ENCODE data around the gene KCNK16. TPM values are rescaled to one million over a fixed set of nuclear protein-coding genes. Genes with fewer than 3 reads are reported as not detected.

KCNK16 gene
- total and polyA plus RNA-seq, 2 of the 4 experiments (the other 2 are of a cell fraction), result not detected

DNA sequence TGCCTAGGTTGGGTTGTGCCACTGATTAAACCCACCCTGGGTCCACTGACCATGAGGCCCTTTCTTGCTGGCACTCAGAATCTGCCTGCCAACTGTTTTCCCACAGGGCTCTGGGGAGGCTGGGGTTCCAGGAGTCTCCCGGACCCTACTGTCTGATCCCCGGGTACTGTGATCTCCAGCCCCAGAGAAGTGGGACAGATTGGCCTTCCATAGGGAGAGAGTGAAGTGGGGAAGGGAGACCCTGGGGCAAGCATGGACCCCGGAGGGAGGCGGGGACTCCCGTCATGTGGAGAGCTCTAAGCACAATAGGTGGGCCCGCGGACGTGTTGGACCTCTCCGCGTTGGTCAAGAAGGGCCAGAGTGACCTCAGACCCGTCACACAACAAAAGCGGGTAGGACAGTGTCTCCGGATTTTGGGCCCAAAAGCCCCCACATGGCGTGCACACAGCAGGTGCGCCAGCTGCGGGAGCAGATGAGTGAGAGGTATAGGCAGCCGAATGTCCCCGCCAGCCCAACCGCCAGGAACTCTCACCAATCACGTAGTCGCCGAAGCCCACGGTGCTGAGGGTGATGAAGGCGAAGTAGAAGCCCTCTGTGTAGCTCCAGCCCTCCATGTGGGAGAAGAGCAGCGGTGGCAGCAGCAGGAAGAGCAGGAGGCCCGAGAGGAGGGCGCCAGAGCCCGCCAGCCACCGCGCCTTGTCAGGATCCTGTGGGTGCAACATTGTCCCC lies 18.9 kb downstream of the KCNK16 start:
- in situ Hi-C loops (cut with MboI; ENCODE audit: low sequenced_read_pairs) (loop anchor here (10.0 kb wide), 1 partner anchor 329 kb away; no protein-coding TSS in a partner anchor), dilution Hi-C loops (cut with HindIII; ENCODE audit: low sequenced_read_pairs, unreplicated experiment) (no loop called here), intact Hi-C loops (cut with micrococcal nuclease) (loop anchor here (1.0 to 2.0 kb wide), 5 partner anchors 137 to 431 kb away; no protein-coding TSS in a partner anchor)
- Histone ChIP-seq H3K9me1 (ENCODE audit: insufficient read depth, low read length) (no peaks in the 10 kb centered on the region), H3K79me1 (ENCODE audit: low read depth in 1 of 2, low read length in 2 of 2) (no peaks in the 10 kb centered on the region), H4K20me1 (ENCODE audit: insufficient read depth, low read length) (no peaks in the 10 kb centered on the region), H3K4me3 (ENCODE audit: insufficient read depth, low read depth, low read length) (no peak overlapping the region), H3K18ac (ENCODE audit: low read depth, low read length) (no peak overlapping the region), H2BK5ac (ENCODE audit: low read depth, low read length, poor library complexity, severe bottlenecking) (no peak overlapping the region), H4K5ac (ENCODE audit: low read depth, low read length) (no peak overlapping the region), H2AK9ac (replicated peaks; ENCODE audit: low read depth, low read length, poor library complexity) (no peak overlapping the region), H2BK120ac (ENCODE audit: low read depth, low read length) (no peak overlapping the region), H2AK5ac (ENCODE audit: low read depth, low read length) (no peak overlapping the region), H3K4ac (ENCODE audit: low read depth, low read length) (no peak overlapping the region), H3K23ac (ENCODE audit: low read depth, low read length) (no peak overlapping the region), H3K9me3 (ENCODE audit: control insufficient read depth, insufficient read depth, low read length) (no peaks in the 10 kb centered on the region), H3K4me1 (ENCODE audit: control insufficient read depth, insufficient read depth, low read length) (no peaks in the 10 kb centered on the region), H3K36me3 (ENCODE audit: control insufficient read depth, insufficient read depth, low read length) (no peaks in the 10 kb centered on the region), H4K91ac (ENCODE audit: insufficient read depth, low read depth, low read length) (no peak overlapping the region), H3K9ac (ENCODE audit: low read depth, low read length) (no peak overlapping the region), H4K8ac (ENCODE audit: low read depth in 2 of 2, low read length in 2 of 2) (no peak overlapping the region), H3K4me2 (ENCODE audit: low read depth, low read length) (no peak overlapping the region), H2BK20ac (ENCODE audit: low read depth, low read length) (no peak overlapping the region), H2AFZ (replicated peaks; ENCODE audit: low read length, poor library complexity) (peak overlapping the region; percentile 87), H3K27ac (ENCODE audit: insufficient read depth, low read length) (no peak overlapping the region), H3K27me3 (ENCODE audit: control insufficient read depth, insufficient read depth, low read length) (no peaks in the 10 kb centered on the region), H3K56ac (ENCODE audit: extremely low read depth, insufficient read depth, low read length) (no peak overlapping the region), H3K14ac (replicated peaks; ENCODE audit: low read depth, low read length) (no peak overlapping the region), H2BK15ac (ENCODE audit: low read depth, low read length) (no peak overlapping the region)
- ATAC-seq (ENCODE audit: low read depth), result no peak
- 70% methylated on average over 14 of the region's 30 CpGs; no CpG with 5 or more reads in 1 of the 2 experiments for WGBS, 2 experiments (ENCODE audit: extremely low coverage in 2 of 2, insufficient read length in 1 of 2)
- DNase-seq, result no peak
- POLR2A ChIA-PET (ENCODE audit: unreplicated experiment), result no interaction called here
- CTCF ChIA-PET, result interaction anchor here (1.0 to 2.0 kb wide), 6 partner anchors 114 to 432 kb away, joined by 3 to 20 read pairs (median 5); no protein-coding TSS in a partner anchor
- no TSS peak for BruUV-seq (replicated peaks)
- TF ChIP-seq, protein P1, sequence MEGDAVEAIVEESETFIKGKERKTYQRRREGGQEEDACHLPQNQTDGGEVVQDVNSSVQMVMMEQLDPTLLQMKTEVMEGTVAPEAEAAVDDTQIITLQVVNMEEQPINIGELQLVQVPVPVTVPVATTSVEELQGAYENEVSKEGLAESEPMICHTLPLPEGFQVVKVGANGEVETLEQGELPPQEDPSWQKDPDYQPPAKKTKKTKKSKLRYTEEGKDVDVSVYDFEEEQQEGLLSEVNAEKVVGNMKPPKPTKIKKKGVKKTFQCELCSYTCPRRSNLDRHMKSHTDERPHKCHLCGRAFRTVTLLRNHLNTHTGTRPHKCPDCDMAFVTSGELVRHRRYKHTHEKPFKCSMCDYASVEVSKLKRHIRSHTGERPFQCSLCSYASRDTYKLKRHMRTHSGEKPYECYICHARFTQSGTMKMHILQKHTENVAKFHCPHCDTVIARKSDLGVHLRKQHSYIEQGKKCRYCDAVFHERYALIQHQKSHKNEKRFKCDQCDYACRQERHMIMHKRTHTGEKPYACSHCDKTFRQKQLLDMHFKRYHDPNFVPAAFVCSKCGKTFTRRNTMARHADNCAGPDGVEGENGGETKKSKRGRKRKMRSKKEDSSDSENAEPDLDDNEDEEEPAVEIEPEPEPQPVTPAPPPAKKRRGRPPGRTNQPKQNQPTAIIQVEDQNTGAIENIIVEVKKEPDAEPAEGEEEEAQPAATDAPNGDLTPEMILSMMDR (conservative IDR thresholded peaks at IDR 0.05; ENCODE audit: low read depth, low read length), result no peak
- no peak for TF ChIP-seq MAFK (IDR thresholded peaks at IDR 0.05; ENCODE audit: low read depth, low read length)
- no peak for TF ChIP-seq RCOR1 (IDR thresholded peaks at IDR 0.05; ENCODE audit: insufficient replicate concordance, low read length)
- no peak for TF ChIP-seq MAZ (IDR thresholded peaks at IDR 0.05; ENCODE audit: borderline replicate concordance, low read depth, low read length)
- no peak for TF ChIP-seq NFE2L2 (IDR thresholded peaks at IDR 0.05; ENCODE audit: low read depth, low read length)
- no peak for TF ChIP-seq RAD21 (IDR thresholded peaks at IDR 0.05; ENCODE audit: low read length)
- TF ChIP-seq CEBPB (IDR thresholded peaks at IDR 0.05; ENCODE audit: low read depth, low read length), result no peak
- no peak for TF ChIP-seq RFX5 (IDR thresholded peaks at IDR 0.05; ENCODE audit: low read depth, low read length)
- TF ChIP-seq, protein P2, sequence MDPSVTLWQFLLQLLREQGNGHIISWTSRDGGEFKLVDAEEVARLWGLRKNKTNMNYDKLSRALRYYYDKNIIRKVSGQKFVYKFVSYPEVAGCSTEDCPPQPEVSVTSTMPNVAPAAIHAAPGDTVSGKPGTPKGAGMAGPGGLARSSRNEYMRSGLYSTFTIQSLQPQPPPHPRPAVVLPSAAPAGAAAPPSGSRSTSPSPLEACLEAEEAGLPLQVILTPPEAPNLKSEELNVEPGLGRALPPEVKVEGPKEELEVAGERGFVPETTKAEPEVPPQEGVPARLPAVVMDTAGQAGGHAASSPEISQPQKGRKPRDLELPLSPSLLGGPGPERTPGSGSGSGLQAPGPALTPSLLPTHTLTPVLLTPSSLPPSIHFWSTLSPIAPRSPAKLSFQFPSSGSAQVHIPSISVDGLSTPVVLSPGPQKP (IDR thresholded peaks at IDR 0.05; ENCODE audit: borderline replicate concordance, low read depth, low read length), result no peak
- no peak for TF ChIP-seq BHLHE40 (IDR thresholded peaks at IDR 0.05; ENCODE audit: low read depth, low read length)
- TF ChIP-seq MXI1 (IDR thresholded peaks at IDR 0.05; ENCODE audit: borderline replicate concordance, low read depth, low read length), result no peak
- TF ChIP-seq FOS (IDR thresholded peaks at IDR 0.05; ENCODE audit: low read depth, low read length), result no peak
- TF ChIP-seq, protein P3, sequence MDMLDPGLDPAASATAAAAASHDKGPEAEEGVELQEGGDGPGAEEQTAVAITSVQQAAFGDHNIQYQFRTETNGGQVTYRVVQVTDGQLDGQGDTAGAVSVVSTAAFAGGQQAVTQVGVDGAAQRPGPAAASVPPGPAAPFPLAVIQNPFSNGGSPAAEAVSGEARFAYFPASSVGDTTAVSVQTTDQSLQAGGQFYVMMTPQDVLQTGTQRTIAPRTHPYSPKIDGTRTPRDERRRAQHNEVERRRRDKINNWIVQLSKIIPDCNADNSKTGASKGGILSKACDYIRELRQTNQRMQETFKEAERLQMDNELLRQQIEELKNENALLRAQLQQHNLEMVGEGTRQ (IDR thresholded peaks at IDR 0.05; ENCODE audit: low read depth, low read length), result no peak
- TF ChIP-seq CHD1 (IDR thresholded peaks at IDR 0.05; ENCODE audit: low read depth, low read length), result no peak
- no peak for TF ChIP-seq POLR2A (IDR thresholded peaks at IDR 0.05; ENCODE audit: low read depth, low read length)

Data from IMR-90 (cell line).